Osteocyte (in vitro differentiated cells): ENCODE measurements around the gene SLC17A9. TPM values are rescaled to one million over a fixed set of nuclear protein-coding genes. Genes with fewer than 3 reads are reported as not detected.

Source experiments
- DNase-seq: peaks from one replicate; pipeline ENCODE4 v3.0.0; 2021; ENCODE audit warnings: mixed read lengths; ENCODE audit not compliant: unreplicated experiment; ENCODE audit errors: extremely low spot score
- H3K27ac Mint-ChIP-seq: one replicate; pipeline ENCODE4 v1.8.0; 2021; ENCODE audit warnings: mild to moderate bottlenecking, mixed read lengths; ENCODE audit not compliant: unreplicated experiment
- H3K27me3 Mint-ChIP-seq: one replicate; pipeline ENCODE4 v1.8.0; 2021; ENCODE audit warnings: mixed read lengths; ENCODE audit not compliant: unreplicated experiment
- H3K36me3 Mint-ChIP-seq: one replicate; pipeline ENCODE4 v1.8.0; 2021; ENCODE audit warnings: mixed read lengths; ENCODE audit not compliant: unreplicated experiment
- H3K4me1 Mint-ChIP-seq: one replicate; pipeline ENCODE4 v1.8.0; 2021; ENCODE audit warnings: mixed read lengths; ENCODE audit not compliant: unreplicated experiment
- H3K4me3 Mint-ChIP-seq: one replicate; pipeline ENCODE4 v1.8.0; 2021; ENCODE audit warnings: mild to moderate bottlenecking, moderate library complexity, mixed read lengths; ENCODE audit not compliant: unreplicated experiment
- H3K9me3 Mint-ChIP-seq: one replicate; pipeline ENCODE4 v1.8.0; 2021; ENCODE audit warnings: mixed read lengths; ENCODE audit not compliant: unreplicated experiment
- total RNA-seq: library from RNA; stranded (reverse); gene quantifications from 2 replicates; pipeline ENCODE4 v1.2.1, GENCODE V29; 2021
- TF ChIP-seq, protein P1 (sequence below): fragments of 200-600 bp; sonication (generic); IDR thresholded peaks from 2 replicates; pipeline ENCODE4 v1.5.0; 2021; ENCODE audit warnings: antibody characterized with exemption, mild to moderate bottlenecking, moderate library complexity

Gene SLC17A9
- total RNA-seq, 1 donor from 2014 or later = not detected

DNA sequence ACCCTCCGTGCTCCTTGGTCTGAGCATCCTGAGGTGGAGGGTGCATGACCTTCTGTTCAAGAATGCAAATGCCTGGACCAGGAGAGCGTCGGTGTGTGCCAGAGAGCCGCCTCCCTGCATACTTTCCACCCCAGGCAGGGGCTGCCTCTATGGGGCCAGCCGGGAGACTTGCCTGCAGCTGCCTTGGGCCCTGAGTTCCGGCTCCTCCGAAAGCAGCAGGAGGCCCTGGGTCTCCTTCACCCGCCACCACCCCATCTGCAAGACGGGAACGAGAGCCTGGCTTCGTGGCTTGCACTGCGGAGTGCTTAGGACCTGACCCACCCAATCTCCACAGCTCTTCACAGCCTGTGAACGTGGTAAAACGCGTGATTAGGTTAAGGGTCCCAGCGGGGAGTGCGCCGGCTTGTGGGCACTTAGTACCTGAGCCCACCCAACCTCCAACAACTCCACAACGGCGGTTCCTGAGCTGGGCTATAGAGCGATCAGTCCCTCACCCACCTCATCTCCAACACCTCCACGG, 37.9 kb downstream of the SLC17A9 start:
- TF ChIP-seq, protein P1, sequence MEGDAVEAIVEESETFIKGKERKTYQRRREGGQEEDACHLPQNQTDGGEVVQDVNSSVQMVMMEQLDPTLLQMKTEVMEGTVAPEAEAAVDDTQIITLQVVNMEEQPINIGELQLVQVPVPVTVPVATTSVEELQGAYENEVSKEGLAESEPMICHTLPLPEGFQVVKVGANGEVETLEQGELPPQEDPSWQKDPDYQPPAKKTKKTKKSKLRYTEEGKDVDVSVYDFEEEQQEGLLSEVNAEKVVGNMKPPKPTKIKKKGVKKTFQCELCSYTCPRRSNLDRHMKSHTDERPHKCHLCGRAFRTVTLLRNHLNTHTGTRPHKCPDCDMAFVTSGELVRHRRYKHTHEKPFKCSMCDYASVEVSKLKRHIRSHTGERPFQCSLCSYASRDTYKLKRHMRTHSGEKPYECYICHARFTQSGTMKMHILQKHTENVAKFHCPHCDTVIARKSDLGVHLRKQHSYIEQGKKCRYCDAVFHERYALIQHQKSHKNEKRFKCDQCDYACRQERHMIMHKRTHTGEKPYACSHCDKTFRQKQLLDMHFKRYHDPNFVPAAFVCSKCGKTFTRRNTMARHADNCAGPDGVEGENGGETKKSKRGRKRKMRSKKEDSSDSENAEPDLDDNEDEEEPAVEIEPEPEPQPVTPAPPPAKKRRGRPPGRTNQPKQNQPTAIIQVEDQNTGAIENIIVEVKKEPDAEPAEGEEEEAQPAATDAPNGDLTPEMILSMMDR = no peak
- no peak for DNase-seq
- Mint-ChIP-seq H3K4me1 (no peaks in the 10 kb centered on the region), H3K36me3 (no peaks in the 10 kb centered on the region), H3K27me3 (peaks cover 21% of the 10 kb centered on the region), H3K4me3 (no peak overlapping the region), H3K9me3 (no peaks in the 10 kb centered on the region), H3K27ac (no peak overlapping the region)

DNA sequence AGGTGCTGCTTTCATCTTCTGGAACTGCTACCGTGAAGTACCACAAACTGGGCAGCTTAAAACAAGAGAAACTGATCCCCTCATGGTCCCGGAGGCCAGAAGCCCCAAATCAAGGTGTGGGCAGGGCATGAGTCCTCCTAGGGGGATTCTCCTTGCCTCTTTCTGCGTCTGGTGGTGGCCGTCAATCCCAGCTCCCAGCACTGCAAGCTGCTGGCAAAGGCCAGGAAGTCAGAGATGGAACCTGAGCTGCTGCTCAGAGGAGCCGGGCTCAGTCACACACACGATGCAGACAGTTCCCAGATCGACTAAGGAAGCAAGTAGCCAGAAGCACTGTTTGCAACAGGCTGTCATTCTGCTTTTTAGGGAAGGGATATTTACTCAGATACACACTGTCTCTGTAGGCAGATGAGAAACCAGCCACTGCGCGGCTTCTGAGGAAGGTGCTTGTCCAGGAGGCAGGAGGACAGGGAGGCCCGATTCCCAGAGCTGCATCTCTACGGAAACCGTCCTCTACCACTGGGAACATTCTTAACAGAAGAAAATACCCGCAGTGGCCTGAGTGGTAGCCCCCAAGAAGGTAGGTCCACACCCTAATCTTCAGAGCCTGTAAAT, 38.8 kb downstream of the SLC17A9 start:
- Mint-ChIP-seq H3K9me3 (no peaks in the 10 kb centered on the region), H3K4me3 (no peak overlapping the region), H3K27me3 (peaks cover 25% of the 10 kb centered on the region), H3K27ac (no peak overlapping the region), H3K4me1 (no peaks in the 10 kb centered on the region), H3K36me3 (no peaks in the 10 kb centered on the region)
- DNase-seq = no peak
- TF ChIP-seq, protein P1 = no peak

GRCh38 chr20:62991863-62992262, 39.4 kb downstream of the SLC17A9 start:
- Mint-ChIP-seq H3K27me3 (peaks cover 27% of the 10 kb centered on the region), H3K4me1 (no peaks in the 10 kb centered on the region), H3K9me3 (no peaks in the 10 kb centered on the region), H3K27ac (no peak overlapping the region), H3K4me3 (no peak overlapping the region), H3K36me3 (no peaks in the 10 kb centered on the region)
- DNase-seq = no peak
- TF ChIP-seq, protein P1 = no peak

DNA sequence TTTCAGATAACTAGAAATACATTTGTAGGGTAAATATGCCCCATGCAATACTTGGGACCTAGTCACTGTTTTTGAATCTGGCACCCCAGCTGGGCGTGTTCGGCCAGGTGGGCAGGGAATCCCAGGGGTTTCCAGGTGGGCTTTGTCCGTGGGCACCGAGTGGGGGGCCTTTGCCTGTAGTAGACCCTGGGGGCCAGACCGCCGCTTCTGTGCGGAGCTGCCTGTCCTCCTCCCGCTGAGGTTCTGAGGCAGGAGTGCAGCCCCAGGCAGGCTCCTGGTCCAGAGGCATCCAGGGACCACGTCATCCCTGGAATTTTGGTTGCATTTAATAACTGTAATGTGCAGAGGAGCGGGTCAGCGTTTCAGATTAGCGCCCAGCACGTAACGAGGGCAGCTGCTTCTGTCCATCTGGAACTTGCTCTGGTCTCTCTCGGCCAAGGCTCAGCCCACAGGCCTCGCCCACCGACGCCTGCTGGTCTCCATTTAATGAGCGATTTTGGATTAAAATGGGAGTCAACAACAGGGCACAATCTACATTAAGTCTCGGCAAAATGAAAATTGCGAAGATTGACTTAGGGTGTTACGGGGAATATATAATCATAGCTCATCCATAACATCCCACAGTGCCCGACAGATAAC, 41.5 kb downstream of the SLC17A9 start:
- Mint-ChIP-seq H3K27ac (no peak overlapping the region), H3K4me3 (no peak overlapping the region), H3K36me3 (no peaks in the 10 kb centered on the region), H3K9me3 (no peaks in the 10 kb centered on the region), H3K4me1 (no peaks in the 10 kb centered on the region), H3K27me3 (peaks cover 30% of the 10 kb centered on the region)
- TF ChIP-seq, protein P1 = no peak
- no peak for DNase-seq

DNA sequence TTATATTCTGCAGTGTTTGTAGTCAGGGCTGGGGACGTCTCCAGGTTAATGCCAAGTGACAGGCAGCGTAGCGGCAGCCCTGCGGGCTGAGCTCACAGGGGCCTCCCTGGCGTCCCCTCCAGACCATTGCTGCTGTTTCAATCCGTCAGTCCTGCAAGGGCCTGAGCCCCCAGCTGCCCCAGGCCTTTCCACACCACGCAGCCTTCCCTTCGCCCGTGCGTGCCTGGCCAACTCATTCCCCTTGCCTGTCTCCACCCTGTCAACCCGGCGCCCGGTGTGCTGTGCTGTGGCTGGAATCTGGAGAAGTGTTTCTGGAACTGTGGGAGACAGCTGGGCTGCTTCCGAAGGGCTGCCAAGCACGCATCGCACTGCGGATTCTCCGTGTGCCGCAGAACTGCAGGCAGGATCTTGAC, 42.4 kb downstream of the SLC17A9 start:
- no peak for DNase-seq
- Mint-ChIP-seq H3K27me3 (peaks cover 37% of the 10 kb centered on the region), H3K36me3 (no peaks in the 10 kb centered on the region), H3K9me3 (no peaks in the 10 kb centered on the region), H3K4me3 (no peak overlapping the region), H3K27ac (no peak overlapping the region), H3K4me1 (no peaks in the 10 kb centered on the region)
- TF ChIP-seq, protein P1 = no peak
